ENCODE measurements around the gene NUDT3. TPM values are rescaled to one million over a fixed set of nuclear protein-coding genes. Genes with fewer than 3 reads are reported as not detected.

The NUDT3 gene
- total and polyA plus RNA-seq, 9 of the 15 experiments (the other 6 are each of a cell fraction or from before 2014, with no cell fraction given) = 5.4 to 81.2 (median 56.4) TPM

DNA sequence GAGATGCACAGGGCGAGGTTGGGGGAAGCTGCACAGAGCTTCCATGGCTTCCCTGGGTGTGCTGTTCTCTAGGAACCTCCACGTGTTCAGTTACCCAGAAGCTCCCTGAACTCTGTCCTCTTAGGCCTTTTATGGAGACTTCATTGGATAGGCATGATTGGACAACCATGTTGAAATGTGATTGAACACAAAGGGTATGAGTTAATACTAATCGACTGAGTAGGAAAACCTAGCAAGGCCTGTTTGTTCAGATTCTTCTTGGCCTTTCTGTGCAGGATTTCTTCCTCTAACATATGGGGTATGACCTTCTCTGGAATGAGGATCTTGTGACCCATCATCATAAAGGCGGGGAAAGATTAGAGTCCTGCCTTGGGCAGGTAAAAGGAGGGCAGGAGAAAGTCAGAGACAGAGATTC lies 73.0 kb downstream of the NUDT3 start:
- peak overlapping the region; percentile 75 for H3K27ac ChIP-seq (ENCODE audit: extremely low read depth, low read depth, low read length)
- peak; percentile 61 for ATAC-seq
- peak overlapping the region; percentile 32 for H3K4me2 ChIP-seq (ENCODE audit: insufficient read depth, low read length)
- H3K4me1 ChIP-seq (replicated peaks in 1 of 2; ENCODE audit: control insufficient read depth in 2 of 2, insufficient read depth in 2 of 2, low read length in 2 of 2) = peaks cover 26 to 60% of the 10 kb centered on the region in 2 experiments
- H3K36me3 ChIP-seq (ENCODE audit: control insufficient read depth, insufficient read depth, low read length) = peaks cover 28% of the 10 kb centered on the region
- peaks cover 97% of the 10 kb centered on the region for H3K79me2 ChIP-seq (ENCODE audit: control insufficient read depth, insufficient read depth, low read length)
- no TSS peak for BruUV-seq (replicated peaks)
- CTCF ChIA-PET (ENCODE audit: low intra/inter-chr PET ratio) = no interaction called here
- FAIRE-seq = no peak
- no peaks in the 10 kb centered on the region for H3K9me3 ChIP-seq (replicated peaks; ENCODE audit: control insufficient read depth, insufficient read depth, low read depth, low read length)
- peak overlapping the region; percentile 23; the same call in 1 of the 2 replicates for H2AFZ ChIP-seq (ENCODE audit: low read depth, low read length)
- WGBS (ENCODE audit: insufficient coverage, low coverage, missing lambda C conversion rate) = 40% methylated on average over 4 of the region's 4 CpGs
- POLR2A ChIA-PET = interaction anchor here (0.5 to 3.3 kb wide), 9 partner anchors 9 to 96 kb away, joined by 3 to 15 read pairs (median 3); no protein-coding TSS in a partner anchor
- intact Hi-C loops (cut with micrococcal nuclease) = loop anchor here (2.0 kb wide), 1 partner anchor 71 kb away; the partner anchor contains the start of gene SMIM29
- H3K9ac ChIP-seq (ENCODE audit: insufficient read depth in 1 of 2, low read depth in 2 of 2, low read length in 2 of 2) = peak overlapping the region in 1 of 2 experiments; percentile 51; a peak in 3 of 4 replicates
- H4K20me1 ChIP-seq (replicated peaks; ENCODE audit: control insufficient read depth, insufficient read depth, low read length) = no peaks in the 10 kb centered on the region
- H3K27me3 ChIP-seq (ENCODE audit: control insufficient read depth in 2 of 2, insufficient read depth in 2 of 2, low read length in 2 of 2) = no peaks in the 10 kb centered on the region
- in situ Hi-C loops (cut with MboI) = no loop called here
- no peak overlapping the region for H3K4me3 ChIP-seq
- H3K9me1 ChIP-seq (ENCODE audit: control insufficient read depth, insufficient read depth, low read length) = no peaks in the 10 kb centered on the region
- no peak for DNase-seq (ENCODE audit: extremely low read depth in 1 of 4, low spot score in 3 of 4)
- TF ChIP-seq GABPB1 (CRISPR knock-in tag; IDR thresholded peaks at IDR 0.05) = no peak
- TF ChIP-seq, protein P1, sequence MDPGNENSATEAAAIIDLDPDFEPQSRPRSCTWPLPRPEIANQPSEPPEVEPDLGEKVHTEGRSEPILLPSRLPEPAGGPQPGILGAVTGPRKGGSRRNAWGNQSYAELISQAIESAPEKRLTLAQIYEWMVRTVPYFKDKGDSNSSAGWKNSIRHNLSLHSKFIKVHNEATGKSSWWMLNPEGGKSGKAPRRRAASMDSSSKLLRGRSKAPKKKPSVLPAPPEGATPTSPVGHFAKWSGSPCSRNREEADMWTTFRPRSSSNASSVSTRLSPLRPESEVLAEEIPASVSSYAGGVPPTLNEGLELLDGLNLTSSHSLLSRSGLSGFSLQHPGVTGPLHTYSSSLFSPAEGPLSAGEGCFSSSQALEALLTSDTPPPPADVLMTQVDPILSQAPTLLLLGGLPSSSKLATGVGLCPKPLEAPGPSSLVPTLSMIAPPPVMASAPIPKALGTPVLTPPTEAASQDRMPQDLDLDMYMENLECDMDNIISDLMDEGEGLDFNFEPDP (CRISPR knock-in tag; IDR thresholded peaks at IDR 0.05) = 0 out of 2 replicates have a peak, but pooled peaks have one; percentile 46
- 0 out of 2 replicates have a peak, but pooled peaks have one; percentile 8 for TF ChIP-seq CXXC5 (CRISPR knock-in tag; IDR thresholded peaks at IDR 0.05)
- no peak; the same call in none of the 2 replicates for TF ChIP-seq NR2C1 (IDR thresholded peaks at IDR 0.05)
- TF ChIP-seq NR2C1 (tag; IDR thresholded peaks at IDR 0.05) = 0 out of 2 replicates have a peak, but pooled peaks have one; percentile 43
- no peak for TF ChIP-seq ZNF780A (CRISPR knock-in tag; IDR thresholded peaks at IDR 0.05)
- TF ChIP-seq HDAC3 (IDR thresholded peaks at IDR 0.05; ENCODE audit: borderline replicate concordance, partially characterized antibody) = peak; percentile 30
- TF ChIP-seq FOXP1 (CRISPR knock-in tag; IDR thresholded peaks at IDR 0.05) = 0 out of 2 replicates have a peak, but pooled peaks have one; percentile 18
- TF ChIP-seq, protein P2, sequence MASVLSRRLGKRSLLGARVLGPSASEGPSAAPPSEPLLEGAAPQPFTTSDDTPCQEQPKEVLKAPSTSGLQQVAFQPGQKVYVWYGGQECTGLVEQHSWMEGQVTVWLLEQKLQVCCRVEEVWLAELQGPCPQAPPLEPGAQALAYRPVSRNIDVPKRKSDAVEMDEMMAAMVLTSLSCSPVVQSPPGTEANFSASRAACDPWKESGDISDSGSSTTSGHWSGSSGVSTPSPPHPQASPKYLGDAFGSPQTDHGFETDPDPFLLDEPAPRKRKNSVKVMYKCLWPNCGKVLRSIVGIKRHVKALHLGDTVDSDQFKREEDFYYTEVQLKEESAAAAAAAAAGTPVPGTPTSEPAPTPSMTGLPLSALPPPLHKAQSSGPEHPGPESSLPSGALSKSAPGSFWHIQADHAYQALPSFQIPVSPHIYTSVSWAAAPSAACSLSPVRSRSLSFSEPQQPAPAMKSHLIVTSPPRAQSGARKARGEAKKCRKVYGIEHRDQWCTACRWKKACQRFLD (CRISPR knock-in tag; IDR thresholded peaks at IDR 0.05) = peak; percentile 53; the same call in 1 of the 2 replicates
- TF ChIP-seq FOSL1 (tag; conservative IDR thresholded peaks at IDR 0.05) = no peak
- TF ChIP-seq, protein P3, sequence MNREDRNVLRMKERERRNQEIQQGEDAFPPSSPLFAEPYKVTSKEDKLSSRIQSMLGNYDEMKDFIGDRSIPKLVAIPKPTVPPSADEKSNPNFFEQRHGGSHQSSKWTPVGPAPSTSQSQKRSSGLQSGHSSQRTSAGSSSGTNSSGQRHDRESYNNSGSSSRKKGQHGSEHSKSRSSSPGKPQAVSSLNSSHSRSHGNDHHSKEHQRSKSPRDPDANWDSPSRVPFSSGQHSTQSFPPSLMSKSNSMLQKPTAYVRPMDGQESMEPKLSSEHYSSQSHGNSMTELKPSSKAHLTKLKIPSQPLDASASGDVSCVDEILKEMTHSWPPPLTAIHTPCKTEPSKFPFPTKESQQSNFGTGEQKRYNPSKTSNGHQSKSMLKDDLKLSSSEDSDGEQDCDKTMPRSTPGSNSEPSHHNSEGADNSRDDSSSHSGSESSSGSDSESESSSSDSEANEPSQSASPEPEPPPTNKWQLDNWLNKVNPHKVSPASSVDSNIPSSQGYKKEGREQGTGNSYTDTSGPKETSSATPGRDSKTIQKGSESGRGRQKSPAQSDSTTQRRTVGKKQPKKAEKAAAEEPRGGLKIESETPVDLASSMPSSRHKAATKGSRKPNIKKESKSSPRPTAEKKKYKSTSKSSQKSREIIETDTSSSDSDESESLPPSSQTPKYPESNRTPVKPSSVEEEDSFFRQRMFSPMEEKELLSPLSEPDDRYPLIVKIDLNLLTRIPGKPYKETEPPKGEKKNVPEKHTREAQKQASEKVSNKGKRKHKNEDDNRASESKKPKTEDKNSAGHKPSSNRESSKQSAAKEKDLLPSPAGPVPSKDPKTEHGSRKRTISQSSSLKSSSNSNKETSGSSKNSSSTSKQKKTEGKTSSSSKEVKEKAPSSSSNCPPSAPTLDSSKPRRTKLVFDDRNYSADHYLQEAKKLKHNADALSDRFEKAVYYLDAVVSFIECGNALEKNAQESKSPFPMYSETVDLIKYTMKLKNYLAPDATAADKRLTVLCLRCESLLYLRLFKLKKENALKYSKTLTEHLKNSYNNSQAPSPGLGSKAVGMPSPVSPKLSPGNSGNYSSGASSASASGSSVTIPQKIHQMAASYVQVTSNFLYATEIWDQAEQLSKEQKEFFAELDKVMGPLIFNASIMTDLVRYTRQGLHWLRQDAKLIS (CRISPR knock-in tag; IDR thresholded peaks at IDR 0.05) = 0 out of 2 replicates have a peak, but pooled peaks have one; percentile 27
- TF ChIP-seq ZNF644 (tag; IDR thresholded peaks at IDR 0.05; ENCODE audit: low read depth) = 0 out of 2 replicates have a peak, but pooled peaks have one; percentile 6
- peak; percentile 66 for TF ChIP-seq ZFX (CRISPR knock-in tag; IDR thresholded peaks at IDR 0.05)
- 0 out of 2 replicates have a peak, but pooled peaks have one; percentile 3 for TF ChIP-seq KLF13 (tag; IDR thresholded peaks at IDR 0.05; ENCODE audit: borderline replicate concordance, low read depth)
- TF ChIP-seq CAMTA2 (CRISPR knock-in tag; conservative IDR thresholded peaks at IDR 0.05) = 0 out of 2 replicates have a peak, but pooled peaks have one; percentile 49
- 0 out of 2 replicates have a peak, but pooled peaks have one; percentile 36 for TF ChIP-seq ELF2 (CRISPR knock-in tag; IDR thresholded peaks at IDR 0.05)
